ENCODE data around the gene CCDC27. TPM values are rescaled to one million over a fixed set of nuclear protein-coding genes. Genes with fewer than 3 reads are reported as not detected.

Gene CCDC27
- total RNA-seq, 4 donors from 2014 or later = not detected

DNA sequence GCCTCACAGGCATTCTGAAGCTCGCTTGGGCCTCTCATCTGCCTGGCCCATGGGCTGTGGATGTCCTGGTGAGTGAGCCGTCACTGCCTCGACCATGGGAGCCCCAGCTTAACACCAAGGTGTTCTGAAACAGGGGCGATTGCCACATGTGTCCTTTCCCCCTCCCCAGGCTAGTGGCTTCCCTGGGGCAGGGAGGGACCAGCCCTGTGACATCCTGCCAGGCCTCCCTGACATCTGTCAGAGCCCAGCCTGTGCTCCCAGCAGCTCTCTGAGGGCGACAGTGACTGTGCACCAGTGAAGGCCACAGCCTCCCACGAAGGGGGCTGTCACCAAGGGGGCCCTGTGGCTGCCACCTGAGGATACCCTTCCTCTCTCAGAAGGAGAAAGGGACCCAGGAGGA, 35.9 kb upstream of the CCDC27 start:
- WGBS, 2 donors (ENCODE audit: low coverage in 1 of 2) = 69% methylated on average over 4 of the region's 6 CpGs; no CpG with 5 or more reads in 1 of the 2 donors

DNA sequence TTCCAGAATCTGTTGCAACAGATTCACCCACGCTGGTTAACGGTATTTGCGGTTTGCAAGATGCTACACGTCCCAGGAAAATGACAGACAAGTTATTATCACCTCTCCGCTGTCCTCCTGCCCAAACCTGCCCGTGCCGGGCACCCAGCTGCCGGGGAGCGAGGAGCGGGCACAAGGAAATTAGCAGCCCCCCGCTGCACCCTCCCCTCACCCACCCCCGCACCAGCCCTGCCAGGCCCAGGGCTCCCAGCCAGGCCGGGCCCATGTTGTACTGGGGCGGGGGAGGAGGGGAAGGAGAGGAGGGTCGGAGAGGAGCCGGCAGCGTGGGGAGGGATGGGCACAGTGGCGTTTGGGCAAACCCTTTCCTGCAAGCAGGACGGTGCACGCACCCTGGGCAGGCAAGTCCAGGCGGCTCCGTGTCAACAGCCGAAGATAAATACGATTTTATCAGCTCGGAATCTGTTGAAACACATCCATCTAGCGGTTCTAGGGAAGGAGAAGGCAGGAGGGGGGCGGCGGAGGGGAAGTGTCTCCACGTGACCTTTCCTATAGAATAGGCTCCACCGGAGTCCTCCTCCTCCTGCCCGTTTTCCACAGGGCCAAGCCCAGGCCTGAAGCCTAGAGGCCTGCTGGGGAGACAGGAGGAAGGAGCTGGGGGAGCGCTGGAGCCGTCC, 35.1 kb upstream of the CCDC27 start:
- Histone ChIP-seq H3K36me3 (no peaks in the 10 kb centered on the region), H3K9me3 (no peaks in the 10 kb centered on the region), H3K4me3 (no peak overlapping the region), H3K27ac (no peak overlapping the region), H3K27me3 (peaks cover 47% of the 10 kb centered on the region), H3K4me1 (peaks cover 0 to 5% (median 0%) of the 10 kb centered on the region in 4 donors)
- TF ChIP-seq POLR2A (IDR thresholded peaks at IDR 0.05) (no peak), EP300 (IDR thresholded peaks at IDR 0.05; ENCODE audit: low read depth) (no peak), POLR2AphosphoS5 (IDR thresholded peaks at IDR 0.05) (no peak)
- intact Hi-C loops (cut with DNase I; ENCODE audit: low total_unique reads) = no loop called here
- no peak for DNase-seq
- WGBS, 2 donors (ENCODE audit: low coverage in 1 of 2) = 30 to 57% methylated on average over 4 to 33 of the region's 33 CpGs
- in situ Hi-C loops (cut with MboI; ENCODE audit: low pct_ligation_motif_present in 1 of 4, low pct_unique_long_range_greater_than_20kb in 1 of 4, low sequenced_read_pairs in 3 of 4) = no loop called here

More for the DNA sequence above, 35.9 kb upstream of the CCDC27 start:
- Histone ChIP-seq H3K27ac (no peak overlapping the region), H3K27me3 (peaks cover 47% of the 10 kb centered on the region), H3K4me3 (no peak overlapping the region), H3K9me3 (no peaks in the 10 kb centered on the region), H3K4me1 (peaks cover 0 to 5% (median 0%) of the 10 kb centered on the region in 4 donors), H3K36me3 (no peaks in the 10 kb centered on the region)
- DNase-seq = no peak
- in situ Hi-C loops (cut with MboI; ENCODE audit: low pct_ligation_motif_present in 1 of 4, low pct_unique_long_range_greater_than_20kb in 1 of 4, low sequenced_read_pairs in 3 of 4) (no loop called here), intact Hi-C loops (cut with DNase I; ENCODE audit: low total_unique reads) (no loop called here)
- TF ChIP-seq POLR2A (IDR thresholded peaks at IDR 0.05) = no peak
- TF ChIP-seq, protein P1, sequence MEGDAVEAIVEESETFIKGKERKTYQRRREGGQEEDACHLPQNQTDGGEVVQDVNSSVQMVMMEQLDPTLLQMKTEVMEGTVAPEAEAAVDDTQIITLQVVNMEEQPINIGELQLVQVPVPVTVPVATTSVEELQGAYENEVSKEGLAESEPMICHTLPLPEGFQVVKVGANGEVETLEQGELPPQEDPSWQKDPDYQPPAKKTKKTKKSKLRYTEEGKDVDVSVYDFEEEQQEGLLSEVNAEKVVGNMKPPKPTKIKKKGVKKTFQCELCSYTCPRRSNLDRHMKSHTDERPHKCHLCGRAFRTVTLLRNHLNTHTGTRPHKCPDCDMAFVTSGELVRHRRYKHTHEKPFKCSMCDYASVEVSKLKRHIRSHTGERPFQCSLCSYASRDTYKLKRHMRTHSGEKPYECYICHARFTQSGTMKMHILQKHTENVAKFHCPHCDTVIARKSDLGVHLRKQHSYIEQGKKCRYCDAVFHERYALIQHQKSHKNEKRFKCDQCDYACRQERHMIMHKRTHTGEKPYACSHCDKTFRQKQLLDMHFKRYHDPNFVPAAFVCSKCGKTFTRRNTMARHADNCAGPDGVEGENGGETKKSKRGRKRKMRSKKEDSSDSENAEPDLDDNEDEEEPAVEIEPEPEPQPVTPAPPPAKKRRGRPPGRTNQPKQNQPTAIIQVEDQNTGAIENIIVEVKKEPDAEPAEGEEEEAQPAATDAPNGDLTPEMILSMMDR (IDR thresholded peaks at IDR 0.05) = no peak
- TF ChIP-seq POLR2AphosphoS5 (IDR thresholded peaks at IDR 0.05) = no peak
- no peak for TF ChIP-seq EP300 (IDR thresholded peaks at IDR 0.05; ENCODE audit: low read depth)

DNA sequence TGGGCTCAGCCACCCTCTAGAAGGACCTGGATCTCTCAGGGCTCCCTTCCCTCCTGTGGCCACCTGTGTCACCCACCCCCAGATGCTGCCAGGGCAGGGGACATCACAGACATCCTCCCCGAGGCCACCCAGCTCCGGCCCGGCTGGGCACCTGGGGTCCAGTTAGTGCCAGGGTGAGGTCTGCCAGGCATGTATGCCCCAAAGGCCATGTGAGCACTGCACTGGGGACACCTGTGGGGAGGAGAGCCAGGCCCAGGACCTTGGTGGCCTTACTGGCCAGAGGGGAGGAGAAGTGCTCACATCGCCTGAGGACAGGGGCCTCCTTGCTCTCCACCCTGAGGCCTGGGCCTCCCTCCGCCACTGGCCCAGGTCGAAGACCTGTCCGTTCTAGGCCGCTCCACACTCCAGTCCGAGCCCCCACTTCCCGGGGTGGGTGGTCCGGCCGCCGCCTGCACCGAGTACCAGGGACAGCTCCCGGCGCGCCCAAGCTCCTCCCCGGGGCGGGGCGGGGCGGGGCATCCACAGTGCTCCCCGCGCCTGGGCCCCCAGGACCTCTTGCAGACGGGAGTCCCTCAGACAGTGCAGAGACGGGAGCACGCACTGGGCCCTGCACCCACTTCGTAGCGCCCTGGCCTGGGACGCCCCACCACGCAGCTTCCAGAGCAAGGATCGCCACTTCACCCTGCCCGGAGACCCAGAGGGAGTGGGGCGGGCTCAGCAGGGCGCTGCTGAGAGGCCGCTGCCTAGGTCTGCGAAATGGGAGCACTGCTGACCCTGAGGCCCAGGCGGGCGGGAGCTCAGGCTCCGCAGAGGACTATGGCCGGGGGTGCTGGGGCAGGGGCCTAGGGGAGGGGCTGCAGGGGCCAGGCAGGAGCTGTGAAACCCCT, 34.3 kb upstream of the CCDC27 start:
- DNase-seq = no peak
- peaks cover 42% of the 10 kb centered on the region for H3K27me3 ChIP-seq
- H3K9me3 ChIP-seq = no peaks in the 10 kb centered on the region
- intact Hi-C loops (cut with DNase I; ENCODE audit: low total_unique reads) = no loop called here
- H3K4me1 ChIP-seq = peaks cover 0 to 5% (median 0%) of the 10 kb centered on the region in 4 donors
- 25% methylated on average over 37 of the region's 40 CpGs; no CpG with 5 or more reads in 1 of the 2 donors for WGBS, 2 donors (ENCODE audit: low coverage in 1 of 2)
- in situ Hi-C loops (cut with MboI; ENCODE audit: low pct_ligation_motif_present in 1 of 4, low pct_unique_long_range_greater_than_20kb in 1 of 4, low sequenced_read_pairs in 3 of 4) = no loop called here
- H3K27ac ChIP-seq = no peak overlapping the region
- no peak for TF ChIP-seq EP300 (IDR thresholded peaks at IDR 0.05; ENCODE audit: low read depth)
- TF ChIP-seq POLR2AphosphoS5 (IDR thresholded peaks at IDR 0.05) = no peak
- TF ChIP-seq, protein P1 (IDR thresholded peaks at IDR 0.05) = no peak
- TF ChIP-seq POLR2A (IDR thresholded peaks at IDR 0.05) = no peak
- H3K36me3 ChIP-seq = no peaks in the 10 kb centered on the region
- no peak overlapping the region for H3K4me3 ChIP-seq

DNA sequence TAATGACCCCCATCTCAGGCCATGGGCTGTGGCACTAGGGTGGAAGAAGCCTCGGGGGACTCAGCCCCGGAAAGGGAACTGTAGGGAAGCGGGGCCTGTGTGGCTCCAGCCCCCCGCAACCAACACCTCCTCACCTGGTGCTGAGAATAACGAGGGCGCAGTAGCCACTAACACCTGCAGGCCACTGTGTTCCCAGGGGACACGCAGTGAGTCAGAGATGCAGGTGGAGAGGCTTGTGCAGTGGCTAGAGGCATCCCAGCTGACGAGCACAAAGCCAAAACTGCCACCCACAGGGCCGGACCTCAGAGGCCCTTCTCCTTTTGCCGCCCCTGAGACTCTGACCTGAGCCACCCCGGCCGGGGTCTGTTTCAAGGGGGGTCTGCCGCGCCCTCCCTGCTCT, 33.5 kb upstream of the CCDC27 start:
- Histone ChIP-seq H3K27ac (no peak overlapping the region), H3K4me3 (no peak overlapping the region), H3K27me3 (peaks cover 38% of the 10 kb centered on the region), H3K9me3 (no peaks in the 10 kb centered on the region), H3K36me3 (no peaks in the 10 kb centered on the region), H3K4me1 (peaks cover 0 to 5% (median 0%) of the 10 kb centered on the region in 4 donors)
- in situ Hi-C loops (cut with MboI; ENCODE audit: low pct_ligation_motif_present in 1 of 4, low pct_unique_long_range_greater_than_20kb in 1 of 4, low sequenced_read_pairs in 3 of 4) (no loop called here), intact Hi-C loops (cut with DNase I; ENCODE audit: low total_unique reads) (no loop called here)
- no peak for TF ChIP-seq POLR2AphosphoS5 (IDR thresholded peaks at IDR 0.05)
- TF ChIP-seq, protein P1 (IDR thresholded peaks at IDR 0.05) = no peak
- TF ChIP-seq EP300 (IDR thresholded peaks at IDR 0.05; ENCODE audit: low read depth) = no peak
- no peak for TF ChIP-seq POLR2A (IDR thresholded peaks at IDR 0.05)
- no peak for DNase-seq
- WGBS, 2 donors (ENCODE audit: low coverage in 1 of 2) = 63% methylated on average over 11 of the region's 14 CpGs; no CpG with 5 or more reads in 1 of the 2 donors

All from transverse colon (tissue), 4 donors.